HepG2 (cell line): Measurements from ENCODE around the gene SLC13A3. TPM values are rescaled to one million over a fixed set of nuclear protein-coding genes. Genes with fewer than 3 reads are reported as not detected.

Source experiments
- HMGA1 ChIP-seq: sonication (generic); formaldehyde crosslinking; conservative IDR thresholded peaks from 2 replicates; pipeline ENCODE4 v1.4.0; 2020; ENCODE audit warnings: missing genetic modification reagents
- KAT7 ChIP-seq: IDR thresholded peaks from 2 replicates; pipeline ENCODE4 v1.6.1; 2018; ENCODE audit warnings: borderline replicate concordance, missing compliant biosample characterization
- MTERF4 ChIP-seq: sonication (generic); formaldehyde crosslinking; IDR thresholded peaks from 2 replicates; pipeline ENCODE4 v1.8.0; 2023; ENCODE audit warnings: mild to moderate bottlenecking, missing genetic modification reagents
- RERE ChIP-seq: IDR thresholded peaks from 2 replicates; pipeline ENCODE4 v1.6.1; 2016; ENCODE audit warnings: low read depth, missing genetic modification reagents, missing compliant biosample characterization
- STAG1 ChIP-seq: sonication (generic); formaldehyde crosslinking; IDR thresholded peaks from 2 replicates; pipeline ENCODE4 v1.4.0; 2020; ENCODE audit warnings: missing genetic modification reagents
- ZNF549 ChIP-seq: sonication (generic); formaldehyde crosslinking; IDR thresholded peaks from 2 replicates; pipeline ENCODE4 v1.5.0; 2020; ENCODE audit warnings: missing genetic modification reagents
- ZSCAN22 ChIP-seq: sonication (generic); formaldehyde crosslinking; IDR thresholded peaks from 2 replicates; pipeline ENCODE4 v1.4.0; 2020; ENCODE audit warnings: mild to moderate bottlenecking, missing genetic modification reagents
- polyA plus RNA-seq, 8 experiments: library from polyadenylated mRNA; depleted of rRNA in 3 of 8; stranded (reverse) in 7 of 8; unstranded in 1 of 8; fragments of >200 nt; fragmentation: Illumina TruSeq in 4 of 8; extraction: Trizol in 4 of 8; gene quantifications; 2 replicates each; pipeline versions ENCODE4 v1.2.1 to v1.2.3, GENCODE V29; 2011 to 2016; ENCODE audit warnings: low read depth in 4 of 8, missing spikeins in 1 of 8, mixed read lengths in 1 of 8; ENCODE audit not compliant: insufficient read depth in 1 of 8
- total RNA-seq, 5 experiments: library from RNA; depleted of rRNA; stranded (reverse); fragments of >200 nt; fragmentation: Illumina TruSeq; extraction: Trizol; gene quantifications; 2 replicates each; pipeline ENCODE4 v1.2.3, GENCODE V29; 2016; ENCODE audit warnings: low read depth in 1 of 5
- TF ChIP-seq, protein P1 (sequence below): sonication (generic); formaldehyde crosslinking; IDR thresholded peaks from 2 replicates; pipeline ENCODE4 v1.5.1; 2020; ENCODE audit warnings: mild to moderate bottlenecking, missing genetic modification reagents, moderate library complexity
- TF ChIP-seq, protein P2 (sequence below): IDR thresholded peaks from 2 replicates; pipeline ENCODE4 v1.4.0; 2020; ENCODE audit warnings: mild to moderate bottlenecking, missing genetic modification reagents

Gene SLC13A3
- total and polyA plus RNA-seq, 2 of the 13 experiments (the other 11 are each of a cell fraction or from before 2014, with no cell fraction given), result 66.5 to 76.0 TPM

GRCh38 chr20:46683939-46684750 is 32.9 kb upstream of the SLC13A3 start (continued):
- TF ChIP-seq, protein P1, sequence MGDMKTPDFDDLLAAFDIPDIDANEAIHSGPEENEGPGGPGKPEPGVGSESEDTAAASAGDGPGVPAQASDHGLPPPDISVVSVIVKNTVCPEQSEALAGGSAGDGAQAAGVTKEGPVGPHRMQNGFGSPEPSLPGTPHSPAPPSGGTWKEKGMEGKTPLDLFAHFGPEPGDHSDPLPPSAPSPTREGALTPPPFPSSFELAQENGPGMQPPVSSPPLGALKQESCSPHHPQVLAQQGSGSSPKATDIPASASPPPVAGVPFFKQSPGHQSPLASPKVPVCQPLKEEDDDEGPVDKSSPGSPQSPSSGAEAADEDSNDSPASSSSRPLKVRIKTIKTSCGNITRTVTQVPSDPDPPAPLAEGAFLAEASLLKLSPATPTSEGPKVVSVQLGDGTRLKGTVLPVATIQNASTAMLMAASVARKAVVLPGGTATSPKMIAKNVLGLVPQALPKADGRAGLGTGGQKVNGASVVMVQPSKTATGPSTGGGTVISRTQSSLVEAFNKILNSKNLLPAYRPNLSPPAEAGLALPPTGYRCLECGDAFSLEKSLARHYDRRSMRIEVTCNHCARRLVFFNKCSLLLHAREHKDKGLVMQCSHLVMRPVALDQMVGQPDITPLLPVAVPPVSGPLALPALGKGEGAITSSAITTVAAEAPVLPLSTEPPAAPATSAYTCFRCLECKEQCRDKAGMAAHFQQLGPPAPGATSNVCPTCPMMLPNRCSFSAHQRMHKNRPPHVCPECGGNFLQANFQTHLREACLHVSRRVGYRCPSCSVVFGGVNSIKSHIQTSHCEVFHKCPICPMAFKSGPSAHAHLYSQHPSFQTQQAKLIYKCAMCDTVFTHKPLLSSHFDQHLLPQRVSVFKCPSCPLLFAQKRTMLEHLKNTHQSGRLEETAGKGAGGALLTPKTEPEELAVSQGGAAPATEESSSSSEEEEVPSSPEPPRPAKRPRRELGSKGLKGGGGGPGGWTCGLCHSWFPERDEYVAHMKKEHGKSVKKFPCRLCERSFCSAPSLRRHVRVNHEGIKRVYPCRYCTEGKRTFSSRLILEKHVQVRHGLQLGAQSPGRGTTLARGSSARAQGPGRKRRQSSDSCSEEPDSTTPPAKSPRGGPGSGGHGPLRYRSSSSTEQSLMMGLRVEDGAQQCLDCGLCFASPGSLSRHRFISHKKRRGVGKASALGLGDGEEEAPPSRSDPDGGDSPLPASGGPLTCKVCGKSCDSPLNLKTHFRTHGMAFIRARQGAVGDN (CRISPR knock-in tag), result peak; percentile 41
- TF ChIP-seq RERE (CRISPR knock-in tag) (no peak), KAT7 (CRISPR knock-in tag) (no peak), MTERF4 (0 out of 2 replicates have a peak, but pooled peaks have one; percentile 41), HMGA1 (CRISPR knock-in tag) (no peak), STAG1 (no peak), ZSCAN22 (CRISPR knock-in tag) (no peak), ZNF549 (CRISPR knock-in tag) (no peak)
- TF ChIP-seq, protein P2, sequence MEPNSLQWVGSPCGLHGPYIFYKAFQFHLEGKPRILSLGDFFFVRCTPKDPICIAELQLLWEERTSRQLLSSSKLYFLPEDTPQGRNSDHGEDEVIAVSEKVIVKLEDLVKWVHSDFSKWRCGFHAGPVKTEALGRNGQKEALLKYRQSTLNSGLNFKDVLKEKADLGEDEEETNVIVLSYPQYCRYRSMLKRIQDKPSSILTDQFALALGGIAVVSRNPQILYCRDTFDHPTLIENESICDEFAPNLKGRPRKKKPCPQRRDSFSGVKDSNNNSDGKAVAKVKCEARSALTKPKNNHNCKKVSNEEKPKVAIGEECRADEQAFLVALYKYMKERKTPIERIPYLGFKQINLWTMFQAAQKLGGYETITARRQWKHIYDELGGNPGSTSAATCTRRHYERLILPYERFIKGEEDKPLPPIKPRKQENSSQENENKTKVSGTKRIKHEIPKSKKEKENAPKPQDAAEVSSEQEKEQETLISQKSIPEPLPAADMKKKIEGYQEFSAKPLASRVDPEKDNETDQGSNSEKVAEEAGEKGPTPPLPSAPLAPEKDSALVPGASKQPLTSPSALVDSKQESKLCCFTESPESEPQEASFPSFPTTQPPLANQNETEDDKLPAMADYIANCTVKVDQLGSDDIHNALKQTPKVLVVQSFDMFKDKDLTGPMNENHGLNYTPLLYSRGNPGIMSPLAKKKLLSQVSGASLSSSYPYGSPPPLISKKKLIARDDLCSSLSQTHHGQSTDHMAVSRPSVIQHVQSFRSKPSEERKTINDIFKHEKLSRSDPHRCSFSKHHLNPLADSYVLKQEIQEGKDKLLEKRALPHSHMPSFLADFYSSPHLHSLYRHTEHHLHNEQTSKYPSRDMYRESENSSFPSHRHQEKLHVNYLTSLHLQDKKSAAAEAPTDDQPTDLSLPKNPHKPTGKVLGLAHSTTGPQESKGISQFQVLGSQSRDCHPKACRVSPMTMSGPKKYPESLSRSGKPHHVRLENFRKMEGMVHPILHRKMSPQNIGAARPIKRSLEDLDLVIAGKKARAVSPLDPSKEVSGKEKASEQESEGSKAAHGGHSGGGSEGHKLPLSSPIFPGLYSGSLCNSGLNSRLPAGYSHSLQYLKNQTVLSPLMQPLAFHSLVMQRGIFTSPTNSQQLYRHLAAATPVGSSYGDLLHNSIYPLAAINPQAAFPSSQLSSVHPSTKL (CRISPR knock-in tag), result no peak
